Activated B cell treated with CpG ODN at 0.5 μM for 24 hours (primary cell): ENCODE measurements around the gene GRK1. TPM values are rescaled to one million over a fixed set of nuclear protein-coding genes. Genes with fewer than 3 reads are reported as not detected.

Source experiments
- ATAC-seq: fragments of 200-7000 bp; cut with Tn5 transposase; one replicate; pipeline ENCODE4 v1.10.0; 2021; ENCODE audit warnings: low read depth, mild to moderate bottlenecking, moderate library complexity
- CTCF ChIA-PET: fragments of 350-600 bp; sonication (Branson Sonifier 250); formaldehyde crosslinking; loops from one replicate; lab custom pipeline; 2021; ENCODE audit warnings: antibody characterized with exemption; lab: Charles Lee
- POLR2A ChIA-PET: fragments of 350-600 bp; sonication (Branson Sonifier 250); formaldehyde crosslinking; loops from one replicate; lab custom pipeline; 2021; ENCODE audit warnings: antibody characterized with exemption; lab: Charles Lee
- DNase-seq: peaks from one replicate; pipeline ENCODE4 v3.0.0; 2022
- H3K27ac Mint-ChIP-seq: one replicate; pipeline ENCODE4 v1.8.0; 2020; ENCODE audit warnings: mixed read lengths
- H3K27me3 Mint-ChIP-seq: one replicate; pipeline ENCODE4 v1.8.0; 2021; ENCODE audit warnings: mixed read lengths
- H3K36me3 Mint-ChIP-seq: one replicate; pipeline ENCODE4 v1.8.0; 2021; ENCODE audit warnings: low read depth, mixed read lengths
- H3K4me1 Mint-ChIP-seq: one replicate; pipeline ENCODE4 v1.8.0; 2021; ENCODE audit warnings: mixed read lengths
- H3K4me3 Mint-ChIP-seq: one replicate; pipeline ENCODE4 v1.8.0; 2020; ENCODE audit warnings: mild to moderate bottlenecking, mixed read lengths
- H3K9me3 Mint-ChIP-seq: one replicate; pipeline ENCODE4 v1.8.0; 2020; ENCODE audit warnings: mixed read lengths
- CTCF ChIP-seq: fragments of 200-600 bp; IDR thresholded peaks from one replicate; pipeline ENCODE4 v1.8.0; 2022; ENCODE audit warnings: antibody characterized with exemption, mild to moderate bottlenecking
- intact Hi-C: fragments of 100-400 bp; cut with micrococcal nuclease; formaldehyde crosslinking; loops from one replicate; pipeline ENCODE4 v1.15.1; 2024
- total RNA-seq: library from RNA; stranded (reverse); gene quantifications from 2 replicates; pipeline ENCODE4 v1.2.3, GENCODE V29; 2022

Gene GRK1
- total RNA-seq, 1 donor from 2014 or later, result 0.07 TPM

GRCh38 chr13:113739527-113740285 is 72.7 kb downstream of the GRK1 start:
- CTCF ChIA-PET, result no interaction called here
- H3K9me3 Mint-ChIP-seq, result no peaks in the 10 kb centered on the region
- ATAC-seq (no peak), DNase-seq (no peak)
- no peak for TF ChIP-seq CTCF
- H3K4me1 Mint-ChIP-seq, result peaks cover 11% of the 10 kb centered on the region
- intact Hi-C loops, result no loop called here
- peaks cover 13% of the 10 kb centered on the region for H3K27me3 Mint-ChIP-seq
- POLR2A ChIA-PET, result no interaction called here
- no peak overlapping the region for H3K27ac Mint-ChIP-seq
- H3K4me3 Mint-ChIP-seq, result no peak overlapping the region
- H3K36me3 Mint-ChIP-seq, result no peaks in the 10 kb centered on the region

GRCh38 chr13:113740286-113740556 is 73.2 kb downstream of the GRK1 start:
- no peak for TF ChIP-seq CTCF
- no peaks in the 10 kb centered on the region for H3K36me3 Mint-ChIP-seq
- peaks cover 13% of the 10 kb centered on the region for H3K27me3 Mint-ChIP-seq
- H3K4me3 Mint-ChIP-seq, result no peak overlapping the region
- no peak for DNase-seq
- ChIA-PET POLR2A (no interaction called here), CTCF (no interaction called here)
- H3K9me3 Mint-ChIP-seq, result no peaks in the 10 kb centered on the region
- H3K4me1 Mint-ChIP-seq, result peaks cover 11% of the 10 kb centered on the region
- H3K27ac Mint-ChIP-seq, result no peak overlapping the region
- no peak for ATAC-seq
- intact Hi-C loops, result no loop called here

DNA sequence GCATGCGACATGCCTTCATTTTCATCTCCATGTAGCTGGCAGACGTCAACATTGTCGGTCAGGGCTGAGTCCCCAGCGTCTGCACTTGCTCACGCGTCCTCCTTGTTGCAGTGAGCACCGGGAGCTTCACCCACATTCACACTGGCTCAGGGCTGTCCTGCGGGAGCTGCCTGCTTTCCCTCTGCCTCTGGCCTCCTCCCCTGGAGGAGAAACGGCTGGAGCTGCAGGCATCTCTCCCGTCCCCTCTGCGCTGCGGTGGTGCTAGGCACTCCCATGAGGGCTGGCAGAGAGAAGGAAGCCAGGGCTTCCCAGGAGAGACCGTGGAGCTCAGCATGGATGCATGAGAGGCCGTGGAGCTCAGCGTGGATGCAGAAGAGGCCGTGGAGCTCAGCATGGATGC is 73.6 kb downstream of the GRK1 start:
- DNase-seq (no peak), ATAC-seq (no peak)
- Mint-ChIP-seq H3K9me3 (no peaks in the 10 kb centered on the region), H3K27me3 (peaks cover 13% of the 10 kb centered on the region), H3K27ac (no peak overlapping the region), H3K4me3 (no peak overlapping the region), H3K36me3 (no peaks in the 10 kb centered on the region), H3K4me1 (peaks cover 11% of the 10 kb centered on the region)
- POLR2A ChIA-PET, result interaction anchor here (0.5 kb wide), 1 partner anchor 596 kb away, joined by 5 read pairs; no protein-coding TSS in a partner anchor
- CTCF ChIA-PET, result no interaction called here
- TF ChIP-seq CTCF, result no peak
- intact Hi-C loops, result no loop called here

DNA sequence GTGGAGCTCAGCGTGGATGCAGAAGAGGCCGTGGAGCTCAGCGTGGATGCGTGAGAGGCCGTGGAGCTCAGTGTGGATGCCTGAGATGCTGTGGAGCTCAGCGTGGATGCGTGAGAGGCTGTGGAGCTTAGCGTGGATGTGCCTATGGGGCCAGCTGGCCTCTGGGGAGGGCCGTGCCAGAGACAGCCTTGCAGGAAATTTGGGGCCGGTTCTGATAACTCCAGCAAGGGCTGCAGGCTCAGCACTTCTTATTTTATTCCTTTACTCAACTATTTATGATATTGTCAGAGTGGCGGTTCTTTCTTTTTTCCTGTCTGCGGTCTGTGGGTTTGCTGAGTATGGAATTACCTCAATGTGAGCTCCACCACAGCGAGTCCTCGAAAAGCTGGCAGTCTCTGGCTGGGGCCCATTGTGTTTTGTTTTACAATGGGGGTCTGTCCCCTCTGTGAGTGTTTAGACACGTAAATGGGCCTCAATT is 74.2 kb downstream of the GRK1 start:
- POLR2A ChIA-PET, result interaction anchor here (0.5 kb wide), 1 partner anchor 595 kb away, joined by 5 read pairs; no protein-coding TSS in a partner anchor
- ATAC-seq, result no peak
- intact Hi-C loops, result no loop called here
- no peaks in the 10 kb centered on the region for H3K9me3 Mint-ChIP-seq
- H3K4me3 Mint-ChIP-seq, result no peak overlapping the region
- H3K4me1 Mint-ChIP-seq, result peaks cover 11% of the 10 kb centered on the region
- H3K27me3 Mint-ChIP-seq, result peaks cover 13% of the 10 kb centered on the region
- H3K27ac Mint-ChIP-seq, result no peak overlapping the region
- no peak for DNase-seq
- no peaks in the 10 kb centered on the region for H3K36me3 Mint-ChIP-seq
- no peak for TF ChIP-seq CTCF
- CTCF ChIA-PET, result no interaction called here

DNA sequence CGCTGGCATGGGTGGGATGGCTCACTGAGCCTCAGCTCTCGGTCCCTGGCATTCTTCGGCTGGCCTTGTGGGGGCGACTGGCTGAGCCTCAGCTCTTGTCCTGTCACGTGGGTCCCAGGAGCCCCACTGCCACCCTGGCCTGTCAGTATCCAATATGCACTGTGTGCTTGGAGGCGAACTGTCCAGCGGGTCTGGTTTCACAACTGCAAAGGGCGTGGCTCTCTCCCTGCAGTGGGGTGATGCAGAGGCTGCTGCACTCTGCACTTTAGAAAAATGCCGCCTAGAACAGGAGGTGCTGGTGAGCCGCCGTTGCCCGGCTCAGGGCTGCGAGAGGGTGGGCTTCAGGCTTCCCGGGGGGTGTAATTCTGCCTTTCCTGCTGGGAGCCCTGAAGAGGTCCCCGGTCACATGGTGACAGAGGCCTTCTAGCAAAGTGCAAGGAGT is 75.0 kb downstream of the GRK1 start:
- no peak overlapping the region for H3K27ac Mint-ChIP-seq
- no peaks in the 10 kb centered on the region for H3K36me3 Mint-ChIP-seq
- intact Hi-C loops, result no loop called here
- TF ChIP-seq CTCF, result no peak
- peaks cover 11% of the 10 kb centered on the region for H3K4me1 Mint-ChIP-seq
- peaks cover 13% of the 10 kb centered on the region for H3K27me3 Mint-ChIP-seq
- no peaks in the 10 kb centered on the region for H3K9me3 Mint-ChIP-seq
- POLR2A ChIA-PET, result no interaction called here
- no peak overlapping the region for H3K4me3 Mint-ChIP-seq
- ATAC-seq, result peak; percentile 57
- no peak for DNase-seq
- CTCF ChIA-PET, result no interaction called here
